Measurements from ENCODE around the gene CNNM4.

The CNNM4 gene

DNA sequence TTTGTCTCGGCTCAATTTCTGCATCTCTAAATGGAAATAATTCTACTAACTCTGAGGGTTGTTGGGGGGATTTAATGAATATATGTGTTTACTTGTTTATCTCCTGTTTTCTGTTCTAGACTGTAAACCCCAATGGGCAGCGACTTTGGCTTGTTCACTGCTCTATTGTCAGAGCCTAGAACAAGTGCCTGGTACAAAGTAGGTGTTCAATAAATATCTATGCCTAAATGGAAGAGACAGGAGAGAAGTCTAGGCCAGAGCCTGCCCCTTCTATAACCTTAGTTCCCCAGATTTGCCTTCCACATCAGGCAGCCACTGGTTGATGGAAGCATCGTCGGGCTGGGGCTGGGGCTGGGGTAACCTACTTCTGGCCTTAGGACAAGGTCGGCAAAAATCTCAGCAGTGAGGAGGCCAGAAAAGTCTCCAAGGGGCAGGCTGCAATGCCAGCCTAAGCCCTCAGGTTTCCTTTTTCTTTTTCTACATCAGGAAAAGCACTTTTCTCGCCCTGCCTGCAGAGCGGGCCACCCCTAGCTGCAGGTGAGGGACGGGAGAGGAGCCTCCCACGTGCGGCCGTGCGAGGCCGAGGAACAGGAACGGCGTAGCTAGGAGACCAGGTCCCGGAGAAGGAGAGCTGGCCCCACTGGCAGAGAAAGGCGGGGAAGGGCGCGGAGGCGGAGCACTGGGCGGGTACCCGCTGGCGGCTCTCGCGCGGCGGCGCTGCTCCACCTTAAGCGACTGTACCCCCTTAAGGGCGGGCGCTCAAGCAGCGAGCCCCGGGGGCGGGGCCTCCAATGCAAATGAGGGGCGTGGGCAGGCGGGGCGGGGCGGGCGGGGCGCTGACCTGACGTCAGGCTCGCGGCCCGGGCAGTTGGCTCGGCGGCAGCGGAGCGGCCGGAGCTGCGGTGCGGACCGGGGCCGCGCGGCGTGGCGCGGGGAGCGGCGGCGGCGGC is at the start of gene CNNM4:
Gene CNNM4, plus strand, starts transcription at position 867 of the 950 bp plus-strand sequence. CDS start 98 bp downstream, outside the sequence.
- Histone ChIP-seq H2AFZ (ENCODE audit: low read depth, low read length, severe bottlenecking) (peak within 1 kb of the TSS; percentile 97), H3F3A (ENCODE audit: insufficient read depth) (peaks cover 3% of the 10 kb centered on the region; the same call in 1 of the 2 replicates), H4K20me1 (ENCODE audit: low read depth, low read length) (no peaks in the 10 kb centered on the region), H3K9ac (ENCODE audit: low read length) (peak within 1 kb of the TSS; percentile 75), H3K4me3 (ENCODE audit: insufficient read depth, low read length, poor library complexity, severe bottlenecking) (peak within 1 kb of the TSS; percentile 65), H3K4me2 (ENCODE audit: low read depth, low read length, poor library complexity, severe bottlenecking) (peak within 1 kb of the TSS; percentile 86), H3K27me3 (ENCODE audit: low read length) (no peaks in the 10 kb centered on the region), H3K36me3 (ENCODE audit: low read length) (no peaks in the 10 kb centered on the region), H3K9me2 (replicated peaks; ENCODE audit: insufficient read depth, low read length) (no peaks in the 10 kb centered on the region), H3K9me3 (ENCODE audit: insufficient read depth, low read length) (no peaks in the 10 kb centered on the region), H3K79me2 (ENCODE audit: insufficient read depth, low read length) (no peaks in the 10 kb centered on the region), H3K27ac (ENCODE audit: low read depth, low read length) (0 out of 2 replicates have a peak within 1 kb of the TSS, but pooled peaks have one; percentile 16)
- TF ChIP-seq EZH2phosphoT487 (conservative IDR thresholded peaks at IDR 0.05; ENCODE audit: low read length), result no peak
- TF ChIP-seq, protein P1, sequence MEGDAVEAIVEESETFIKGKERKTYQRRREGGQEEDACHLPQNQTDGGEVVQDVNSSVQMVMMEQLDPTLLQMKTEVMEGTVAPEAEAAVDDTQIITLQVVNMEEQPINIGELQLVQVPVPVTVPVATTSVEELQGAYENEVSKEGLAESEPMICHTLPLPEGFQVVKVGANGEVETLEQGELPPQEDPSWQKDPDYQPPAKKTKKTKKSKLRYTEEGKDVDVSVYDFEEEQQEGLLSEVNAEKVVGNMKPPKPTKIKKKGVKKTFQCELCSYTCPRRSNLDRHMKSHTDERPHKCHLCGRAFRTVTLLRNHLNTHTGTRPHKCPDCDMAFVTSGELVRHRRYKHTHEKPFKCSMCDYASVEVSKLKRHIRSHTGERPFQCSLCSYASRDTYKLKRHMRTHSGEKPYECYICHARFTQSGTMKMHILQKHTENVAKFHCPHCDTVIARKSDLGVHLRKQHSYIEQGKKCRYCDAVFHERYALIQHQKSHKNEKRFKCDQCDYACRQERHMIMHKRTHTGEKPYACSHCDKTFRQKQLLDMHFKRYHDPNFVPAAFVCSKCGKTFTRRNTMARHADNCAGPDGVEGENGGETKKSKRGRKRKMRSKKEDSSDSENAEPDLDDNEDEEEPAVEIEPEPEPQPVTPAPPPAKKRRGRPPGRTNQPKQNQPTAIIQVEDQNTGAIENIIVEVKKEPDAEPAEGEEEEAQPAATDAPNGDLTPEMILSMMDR (IDR thresholded peaks at IDR 0.05; ENCODE audit: insufficient read depth, low read length, poor library complexity, severe bottlenecking), result no peak

DNA sequence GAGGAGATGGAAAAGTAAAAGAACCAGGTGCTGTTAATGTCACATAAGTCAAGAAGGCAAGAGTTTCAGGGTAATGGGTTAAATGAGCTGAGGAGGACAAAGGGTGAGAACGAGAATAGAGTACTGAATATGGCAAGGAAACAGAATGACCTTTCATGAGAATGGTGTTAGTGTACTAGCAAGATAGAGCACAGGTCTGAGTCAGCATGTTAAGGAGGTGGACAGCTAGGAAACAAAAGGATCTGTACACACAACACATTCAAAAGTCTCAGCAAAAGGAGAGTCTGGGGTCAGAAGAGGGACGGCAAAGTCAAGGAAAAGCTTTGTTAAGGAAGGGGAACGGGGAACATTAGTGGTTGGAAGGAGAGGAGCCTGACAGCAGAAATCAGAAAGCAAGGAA is 49.7 kb upstream of the CNNM4 start:
- H3K36me3 ChIP-seq (ENCODE audit: low read length), result no peaks in the 10 kb centered on the region

DNA sequence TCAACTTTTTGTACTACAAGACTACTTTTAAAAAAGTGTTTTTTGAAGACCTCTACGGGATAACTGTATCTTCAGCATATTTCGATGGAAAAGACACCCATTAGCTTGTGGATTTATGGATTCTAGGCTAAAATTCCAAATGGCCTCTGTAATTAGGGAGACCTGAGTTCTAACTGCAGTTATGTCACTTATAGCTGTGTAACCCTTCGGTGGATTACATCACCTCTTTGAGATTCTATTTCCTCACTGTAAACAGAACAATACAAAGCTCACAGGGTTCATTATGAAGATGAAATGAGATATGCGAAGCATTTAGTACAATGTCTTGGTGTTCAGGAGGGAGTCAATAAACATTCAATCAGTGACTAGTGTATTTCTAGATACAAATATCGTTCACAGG is 45.0 kb upstream of the CNNM4 start:
- Histone ChIP-seq H3K27ac (ENCODE audit: low read depth, low read length) (no peak overlapping the region), H3K79me2 (ENCODE audit: insufficient read depth, low read length) (no peaks in the 10 kb centered on the region)
- TF ChIP-seq EZH2phosphoT487 (conservative IDR thresholded peaks at IDR 0.05; ENCODE audit: low read length), result no peak
- TF ChIP-seq, protein P1 (IDR thresholded peaks at IDR 0.05; ENCODE audit: insufficient read depth, low read length, poor library complexity, severe bottlenecking), result no peak

More for the DNA sequence above, 49.7 kb upstream of the CNNM4 start:
- no peaks in the 10 kb centered on the region for H3K79me2 ChIP-seq (ENCODE audit: insufficient read depth, low read length)
- no peaks in the 10 kb centered on the region for H3F3A ChIP-seq (ENCODE audit: insufficient read depth)
- no peak for TF ChIP-seq EZH2phosphoT487 (conservative IDR thresholded peaks at IDR 0.05; ENCODE audit: low read length)
- TF ChIP-seq, protein P1 (IDR thresholded peaks at IDR 0.05; ENCODE audit: insufficient read depth, low read length, poor library complexity, severe bottlenecking), result no peak
- H3K9ac ChIP-seq (ENCODE audit: low read length), result no peak overlapping the region
- H4K20me1 ChIP-seq (ENCODE audit: low read depth, low read length), result no peaks in the 10 kb centered on the region
- no peaks in the 10 kb centered on the region for H3K9me2 ChIP-seq (replicated peaks; ENCODE audit: insufficient read depth, low read length)
- no peak overlapping the region for H2AFZ ChIP-seq (ENCODE audit: low read depth, low read length, severe bottlenecking)
- no peak overlapping the region for H3K27ac ChIP-seq (ENCODE audit: low read depth, low read length)
- no peak overlapping the region for H3K4me2 ChIP-seq (ENCODE audit: low read depth, low read length, poor library complexity, severe bottlenecking)
- H3K4me3 ChIP-seq (ENCODE audit: insufficient read depth, low read length, poor library complexity, severe bottlenecking), result no peak overlapping the region
- H3K27me3 ChIP-seq (ENCODE audit: low read length), result no peaks in the 10 kb centered on the region
- H3K9me3 ChIP-seq (ENCODE audit: insufficient read depth, low read length), result no peaks in the 10 kb centered on the region

More for the DNA sequence above, 45.0 kb upstream of the CNNM4 start:
- Histone ChIP-seq H3K9me2 (replicated peaks; ENCODE audit: insufficient read depth, low read length) (no peaks in the 10 kb centered on the region), H3K4me2 (ENCODE audit: low read depth, low read length, poor library complexity, severe bottlenecking) (no peak overlapping the region), H2AFZ (ENCODE audit: low read depth, low read length, severe bottlenecking) (no peak overlapping the region), H3F3A (ENCODE audit: insufficient read depth) (no peaks in the 10 kb centered on the region), H3K9ac (ENCODE audit: low read length) (no peak overlapping the region), H3K36me3 (ENCODE audit: low read length) (no peaks in the 10 kb centered on the region; the same call in 1 of the 2 replicates), H3K27me3 (ENCODE audit: low read length) (no peaks in the 10 kb centered on the region), H3K4me3 (ENCODE audit: insufficient read depth, low read length, poor library complexity, severe bottlenecking) (no peak overlapping the region), H3K9me3 (ENCODE audit: insufficient read depth, low read length) (no peaks in the 10 kb centered on the region), H4K20me1 (ENCODE audit: low read depth, low read length) (no peaks in the 10 kb centered on the region)

Data from SU-DHL-6 (cell line).